Thyroid gland (tissue), 4 donors: ENCODE measurements around the gene EEF1A1. TPM values are rescaled to one million over a fixed set of nuclear protein-coding genes. Genes with fewer than 3 reads are reported as not detected.

Source experiments
- DNase-seq, 2 donors: peaks; one replicate each; pipeline ENCODE4 v3.0.0-alpha.2; 2019
- H3K27ac ChIP-seq, 3 donors: fragments of 200-600 bp; sonication (generic); 1 replicate in 2 of 3; 2 replicates in 1 of 3; pipeline ENCODE4 v1.5.1; 2016 to 2019; ENCODE audit warnings: mild to moderate bottlenecking in 1 of 3, moderate library complexity in 1 of 3
- H3K27me3 ChIP-seq: fragments of 200-600 bp; sonication (generic); one replicate; pipeline ENCODE4 v1.5.1; 2019
- H3K36me3 ChIP-seq, 2 donors: fragments of 200-600 bp; sonication (generic); one replicate each; pipeline ENCODE4 v1.5.1; 2016 to 2019
- H3K4me1 ChIP-seq, 2 donors: fragments of 200-600 bp; sonication (generic); one replicate each; pipeline ENCODE4 v1.5.1; 2017 to 2019
- H3K4me3 ChIP-seq, 3 donors: fragments of 200-600 bp; sonication (generic); replicated peaks in 1 of 3; 1 replicate in 2 of 3; 2 replicates in 1 of 3; pipeline ENCODE4 v1.5.1; 2016; ENCODE audit warnings: mild to moderate bottlenecking in 1 of 3
- H3K9me3 ChIP-seq: fragments of 200-600 bp; sonication (generic); one replicate; pipeline ENCODE4 v1.5.1; 2017
- CTCF ChIP-seq, 6 experiments: fragments of 200-600 bp in 3 of 6; fragments of 450-650 bp in 3 of 6; sonication (generic) in 3 of 6; IDR thresholded peaks; one replicate each; pipeline ENCODE4 v1.5.1; 2016 to 2019; ENCODE audit warnings: antibody characterized with exemption in 6 of 6, mild to moderate bottlenecking in 2 of 6, inconsistent platforms in 1 of 6, moderate library complexity in 1 of 6
- POLR2A ChIP-seq, 2 donors: fragments of 450-650 bp; IDR thresholded peaks; one replicate each; pipeline ENCODE4 v1.6.1; 2017; ENCODE audit warnings: antibody characterized with exemption in 2 of 2, mild to moderate bottlenecking in 2 of 2, moderate library complexity in 1 of 2
- WGBS, 2 donors: methylation state at CpG; one replicate each; pipeline ENCODE4 v1.1.5; 2017; 5-methylcytosine and 5-hydroxymethylcytosine counted together
- intact Hi-C: fragments of 100-400 bp; cut with DNase I; formaldehyde crosslinking; loops from one replicate; pipeline ENCODE4 v1.15.1; 2023
- small RNA-seq: library from RNA; depleted of rRNA; stranded (forward); fragments of <200 nt; gene quantifications from one replicate; pipeline ENCODE3, GENCODE V24; 2016
- total RNA-seq, 4 donors: library from RNA; depleted of rRNA; stranded (reverse); fragments of >200 nt; gene quantifications; one replicate each; pipeline ENCODE4 v1.2.3, GENCODE V29; 2016

EEF1A1 gene
- total RNA-seq, 4 donors from 2014 or later: 9,141 to 11,705 (median 10,644) TPM

- no peaks in the 10 kb centered on the region for H3K9me3 ChIP-seq
- DNase-seq: no peak
- no peaks in the 10 kb centered on the region for H3K27me3 ChIP-seq
- no peak overlapping the region for H3K27ac ChIP-seq
- intact Hi-C loops: no loop called here
- WGBS, 2 donors: 95 to 96% methylated on average over 12 of the region's 12 CpGs
- H3K36me3 ChIP-seq: peaks cover 49 to 77% of the 10 kb centered on the region in 2 donors
- TF ChIP-seq CTCF (IDR thresholded peaks at IDR 0.05) (no peak), POLR2A (IDR thresholded peaks at IDR 0.05) (no peak)
- no peak overlapping the region for H3K4me3 ChIP-seq
- no peaks in the 10 kb centered on the region for H3K4me1 ChIP-seq
Observed at GRCh38 chr6:73481969-73482368, 38.9 kb downstream of the EEF1A1 start.

- intact Hi-C loops: no loop called here
- no peaks in the 10 kb centered on the region for H3K9me3 ChIP-seq
- no peaks in the 10 kb centered on the region for H3K4me1 ChIP-seq
- peaks cover 59 to 71% of the 10 kb centered on the region in 2 donors for H3K36me3 ChIP-seq
- no peak for DNase-seq
- H3K27me3 ChIP-seq: no peaks in the 10 kb centered on the region
- TF ChIP-seq POLR2A (IDR thresholded peaks at IDR 0.05) (no peak), CTCF (IDR thresholded peaks at IDR 0.05) (no peak)
- H3K27ac ChIP-seq: no peak overlapping the region
- 98 to 100% methylated on average over 4 of the region's 4 CpGs for WGBS, 2 donors
- no peak overlapping the region for H3K4me3 ChIP-seq
Observed at GRCh38 chr6:73477407-73477806, 43.4 kb downstream of the EEF1A1 start.

GRCh38 chr6:73476723-73477122 is 44.1 kb downstream of the EEF1A1 start:
- intact Hi-C loops: no loop called here

GRCh38 chr6:73471686-73472290 is 49.0 kb downstream of the EEF1A1 start:
- Histone ChIP-seq H3K4me3 (no peak overlapping the region), H3K27me3 (no peaks in the 10 kb centered on the region), H3K36me3 (peaks cover 63 to 78% of the 10 kb centered on the region in 2 donors), H3K9me3 (no peaks in the 10 kb centered on the region), H3K27ac (no peak overlapping the region), H3K4me1 (no peaks in the 10 kb centered on the region)
- TF ChIP-seq CTCF (IDR thresholded peaks at IDR 0.05) (no peak), POLR2A (IDR thresholded peaks at IDR 0.05) (no peak)
- WGBS, 2 donors: 89 to 95% methylated on average over 2 of the region's 2 CpGs
- intact Hi-C loops: no loop called here
- no peak for DNase-seq

More at GRCh38 chr6:73476723-73477122, 44.1 kb downstream of the EEF1A1 start:
- no peaks in the 10 kb centered on the region for H3K4me1 ChIP-seq
- TF ChIP-seq POLR2A (IDR thresholded peaks at IDR 0.05) (no peak), CTCF (IDR thresholded peaks at IDR 0.05) (no peak)
- H3K9me3 ChIP-seq: no peaks in the 10 kb centered on the region
- no peak overlapping the region for H3K4me3 ChIP-seq
- WGBS, 2 donors: 92% methylated on average over 10 of the region's 10 CpGs
- no peak for DNase-seq
- no peaks in the 10 kb centered on the region for H3K27me3 ChIP-seq
- no peak overlapping the region for H3K27ac ChIP-seq
- H3K36me3 ChIP-seq: peaks cover 59 to 67% of the 10 kb centered on the region in 2 donors

Small RNAs within 50 kb of the gene (small RNA-seq; reads per million reads assigned to genes)
- gene AL603910.2: not detected
- gene RN7SL827P: not detected

Other genes starting within 250 kb of the EEF1A1 start
- not detected for gene DPPA5, start 166.8 kb downstream of the EEF1A1 start, total RNA-seq
- gene KHDC3L, start 158.4 kb downstream of the EEF1A1 start, total RNA-seq: not detected
- gene OOEP, start 151.1 kb downstream of the EEF1A1 start, total RNA-seq: not detected
- gene DDX43, start 126.2 kb downstream of the EEF1A1 start, total RNA-seq: 1 to 10 TPM; 1.5 to 6.0 (median 4.0) TPM
- gene CGAS, start 68.7 kb downstream of the EEF1A1 start, total RNA-seq: 1 to 10 TPM; 2.5 to 6.2 (median 4.4) TPM
- gene MTO1, start 59.3 kb downstream of the EEF1A1 start, total RNA-seq: 10 to 100 TPM; 29.4 to 46.4 (median 30.6) TPM
- gene SLC17A5, start 133.0 kb upstream of the EEF1A1 start, total RNA-seq: 100 to 1,000 TPM in 3 of 4 donors, 10 to 100 TPM in 1; 96.3 to 184 (median 159) TPM
- 1 to 10 TPM; 2.2 to 6.2 (median 4.3) TPM for gene CD109, start 175.2 kb upstream of the EEF1A1 start, total RNA-seq